Activated CD4-positive, CD25-positive, alpha-beta regulatory T cell (primary cell): ENCODE results near the gene CCS.
"Not testable (repeated sequence)": the region's sequence is repeated elsewhere in the genome, so short reads cannot be mapped to it uniquely, and the experiment has no call there.

Experiments
- DNase-seq, 4 experiments: peaks; one replicate each; lab custom pipeline; 2025; lab: John Stamatoyannopoulos, UW

The CCS gene

DNA sequence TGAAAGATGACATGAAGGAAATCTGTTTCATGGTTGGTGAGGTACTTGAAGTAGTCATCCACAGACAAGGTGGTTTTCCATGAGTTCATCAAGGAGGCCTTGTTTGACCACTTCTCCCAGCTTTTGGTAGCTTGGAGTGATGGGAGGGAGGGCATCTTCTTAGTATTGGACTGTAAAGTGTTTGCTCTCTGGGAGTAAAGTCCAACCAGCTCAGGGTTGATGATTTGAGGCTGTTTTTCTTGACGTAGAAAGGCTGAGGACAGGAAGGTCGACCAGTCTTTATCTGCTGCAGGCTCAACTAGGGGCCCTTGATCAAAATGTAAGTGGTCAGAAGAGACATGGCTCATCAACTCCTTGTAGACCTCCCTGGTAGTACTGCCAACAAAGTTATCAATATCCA lies 1.8 kb upstream of the CCS start:
- no peak for DNase-seq

DNA sequence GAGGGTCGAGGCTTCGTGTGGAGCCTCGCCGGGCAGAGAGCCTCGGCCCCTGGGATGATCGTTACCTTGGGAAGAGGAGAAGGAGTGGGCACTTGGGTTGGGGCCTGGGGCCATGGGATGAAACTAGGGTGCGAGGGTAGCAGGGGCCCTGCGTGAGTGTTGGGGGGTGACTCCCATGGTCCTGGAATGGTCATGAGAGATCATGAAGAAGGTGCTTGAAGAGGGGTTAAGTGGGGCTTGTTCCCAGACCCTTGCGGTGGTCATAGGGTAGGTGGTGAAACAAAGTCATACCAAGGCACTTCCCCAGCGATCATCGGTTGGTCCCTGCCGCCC lies 284 bp downstream of the CCS start:
- DNase-seq, result no peak

DNA sequence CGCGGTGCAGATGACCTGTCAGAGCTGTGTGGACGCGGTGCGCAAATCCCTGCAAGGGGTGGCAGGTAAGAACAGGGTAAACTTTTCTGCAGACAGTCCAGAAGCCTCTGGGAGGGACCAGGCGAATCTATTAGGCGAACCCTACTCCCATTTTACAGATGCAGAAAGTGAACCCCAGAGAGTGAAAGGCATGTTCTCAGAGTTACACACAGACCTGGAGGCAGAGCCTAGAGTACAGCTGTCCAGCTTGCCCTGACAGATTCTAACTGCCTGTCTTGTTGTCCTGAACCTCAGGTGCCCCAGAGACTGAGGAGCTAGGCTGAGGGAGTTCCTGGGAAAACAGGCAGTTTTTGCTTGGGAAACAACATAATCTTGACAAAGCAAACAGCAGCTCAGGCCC lies 665 bp downstream of the CCS start:
- DNase-seq, result no peak

DNA sequence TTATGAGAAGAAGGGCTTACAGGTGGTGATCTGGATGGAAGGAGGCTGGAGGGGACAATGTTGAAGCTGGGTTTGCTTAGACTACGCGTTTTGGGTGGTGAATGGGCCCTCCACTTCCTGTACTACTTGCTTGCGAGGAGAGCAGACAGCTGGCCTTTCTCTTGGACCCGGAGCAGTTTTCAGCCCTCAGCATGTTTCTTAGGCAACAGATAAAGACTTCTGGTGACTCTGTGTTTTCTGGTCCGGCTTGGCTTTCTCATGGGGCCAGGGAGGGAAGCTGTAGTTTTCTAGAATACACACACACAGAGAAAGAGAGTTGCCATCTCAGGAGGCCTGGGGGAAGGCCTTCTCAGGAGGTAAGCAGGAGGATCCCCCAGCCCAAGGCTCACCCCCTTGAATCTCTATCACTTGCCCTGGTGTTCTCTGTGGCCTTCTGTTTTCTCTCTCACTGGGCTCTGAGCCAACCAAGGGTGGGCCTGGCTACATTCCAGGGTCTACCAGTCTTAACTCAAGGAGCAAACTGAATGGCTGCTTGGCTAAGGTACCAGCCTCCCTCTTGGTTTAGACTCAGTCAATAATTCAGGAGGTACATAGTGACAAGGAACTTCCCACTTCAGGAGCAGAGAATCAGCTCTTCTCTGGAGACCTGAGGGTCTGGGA lies 2.4 kb downstream of the CCS start:
- no peak for DNase-seq

DNA sequence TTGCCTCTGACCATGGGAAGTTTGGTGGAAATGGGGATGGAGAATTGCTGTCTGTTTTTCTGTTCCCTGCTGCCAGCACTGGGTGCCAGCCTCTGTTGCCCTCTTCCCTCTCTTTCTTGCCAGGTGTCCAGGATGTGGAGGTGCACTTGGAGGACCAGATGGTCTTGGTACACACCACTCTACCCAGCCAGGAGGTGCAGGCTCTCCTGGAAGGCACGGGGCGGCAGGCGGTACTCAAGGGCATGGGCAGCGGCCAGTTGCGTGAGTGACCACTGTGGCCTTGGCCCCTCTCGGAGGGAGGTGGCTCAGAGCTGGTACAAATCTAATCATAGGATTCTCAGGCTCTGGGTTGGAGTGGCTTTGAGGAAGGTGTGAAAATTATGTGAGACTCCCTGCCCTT lies 6.0 kb downstream of the CCS start:
- DNase-seq, result no peak

DNA sequence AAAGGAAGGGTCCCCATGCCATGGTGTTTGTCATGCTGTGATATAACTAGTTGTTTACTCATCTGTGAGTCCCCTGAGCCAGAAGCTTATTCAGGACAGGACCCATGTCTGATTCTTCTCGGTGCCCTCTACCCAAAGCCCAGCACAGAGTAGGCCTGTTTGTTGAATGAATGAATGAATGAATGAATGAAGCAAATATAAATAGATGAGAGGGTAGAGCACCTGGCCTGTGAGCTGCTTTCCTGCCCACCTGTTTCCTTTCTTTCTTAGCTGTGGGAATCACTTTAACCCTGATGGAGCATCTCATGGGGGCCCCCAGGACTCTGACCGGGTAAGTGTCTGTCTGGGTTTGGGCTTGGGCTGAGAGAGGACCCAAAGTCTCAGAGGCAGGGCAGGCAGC lies 7.2 kb downstream of the CCS start:
- no peak for DNase-seq

DNA sequence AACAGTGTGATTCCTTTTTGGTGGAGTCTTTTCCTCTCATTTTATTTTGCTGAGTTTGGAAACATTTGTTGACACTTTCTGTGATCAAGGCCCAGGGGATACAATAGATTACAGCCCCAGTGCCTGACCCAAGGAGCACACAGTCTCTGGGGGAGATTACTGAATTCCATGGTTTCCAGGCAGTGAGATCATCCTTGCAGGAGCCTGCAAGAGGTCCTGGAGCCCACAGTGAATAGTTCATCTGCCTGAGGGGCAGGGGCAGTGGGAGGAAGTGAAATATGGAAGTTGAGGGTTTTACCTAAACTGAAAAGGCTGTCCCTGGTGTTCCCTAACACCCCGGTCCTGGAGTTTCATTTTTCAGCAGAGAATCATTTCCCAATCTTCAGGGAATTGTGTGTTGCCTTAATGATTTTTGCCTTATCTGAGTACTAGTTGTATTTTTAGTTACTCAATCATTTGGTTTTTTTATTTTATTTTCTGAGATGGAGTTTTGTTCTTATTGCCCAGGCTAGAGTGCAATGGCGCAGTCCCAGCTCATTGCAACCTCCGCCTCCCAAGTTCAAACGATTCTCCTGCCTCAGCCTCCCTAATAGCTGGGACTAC lies 7.7 kb downstream of the CCS start:
- no peak for DNase-seq

DNA sequence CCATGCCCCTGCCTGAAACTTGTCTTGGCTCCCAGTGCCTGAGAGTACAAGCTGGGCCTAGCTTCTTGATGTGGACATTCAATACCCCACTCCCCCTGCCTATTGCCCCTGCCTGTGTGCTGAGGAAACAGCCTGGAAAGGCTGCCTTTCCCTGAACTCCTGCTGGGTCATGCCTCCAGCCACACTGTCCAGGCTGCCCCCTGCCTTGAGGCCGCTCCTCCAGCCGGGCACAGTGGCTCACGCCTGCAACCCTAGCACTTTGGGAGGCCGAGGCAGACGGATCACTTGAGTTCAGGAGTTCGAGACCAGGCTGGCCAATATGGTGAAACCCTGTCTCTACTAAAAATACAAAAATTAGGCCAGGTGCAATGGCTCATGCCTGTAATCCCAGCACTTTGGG lies 10.1 kb downstream of the CCS start:
- DNase-seq, result no peak

DNA sequence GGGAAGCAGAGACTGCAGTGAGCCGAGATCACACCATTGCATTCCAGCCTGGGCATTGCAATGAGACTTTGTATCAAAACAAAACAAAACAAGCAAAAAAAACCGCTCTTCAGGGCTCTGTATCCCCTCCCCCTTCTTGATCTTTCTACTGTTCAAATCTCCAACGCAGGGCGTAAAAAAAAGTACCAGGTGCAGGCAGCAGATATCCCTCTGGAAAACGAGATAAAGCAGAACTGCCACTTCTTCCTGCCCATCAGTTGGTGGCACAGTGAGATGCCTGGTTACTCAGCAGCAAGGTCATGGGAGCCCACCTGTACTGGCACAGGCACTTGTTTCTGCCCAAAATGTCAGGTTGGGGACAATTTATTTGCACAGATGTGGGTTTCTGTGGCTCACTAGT lies 11.2 kb downstream of the CCS start:
- no peak for DNase-seq

DNA sequence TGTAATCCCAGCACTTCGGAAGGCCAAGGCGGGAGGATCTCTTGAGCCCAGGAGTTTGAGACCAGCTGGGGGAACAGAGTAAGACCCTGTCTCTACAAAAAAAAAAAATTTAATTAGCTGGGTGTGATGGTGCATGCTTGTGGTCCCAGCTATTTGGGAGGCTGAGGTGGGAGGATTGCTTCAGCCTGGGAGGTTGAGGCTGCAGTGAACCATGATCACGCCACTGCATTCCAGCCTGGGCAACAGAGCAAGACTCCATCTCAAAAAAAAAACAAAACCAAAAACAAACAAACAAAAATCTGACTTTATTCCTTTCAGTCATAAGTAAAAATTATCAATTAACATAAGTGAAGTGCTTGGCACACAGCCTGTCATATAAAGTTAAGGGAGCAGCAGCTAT lies 13.6 kb downstream of the CCS start:
- not testable (repeated sequence) for DNase-seq

DNA sequence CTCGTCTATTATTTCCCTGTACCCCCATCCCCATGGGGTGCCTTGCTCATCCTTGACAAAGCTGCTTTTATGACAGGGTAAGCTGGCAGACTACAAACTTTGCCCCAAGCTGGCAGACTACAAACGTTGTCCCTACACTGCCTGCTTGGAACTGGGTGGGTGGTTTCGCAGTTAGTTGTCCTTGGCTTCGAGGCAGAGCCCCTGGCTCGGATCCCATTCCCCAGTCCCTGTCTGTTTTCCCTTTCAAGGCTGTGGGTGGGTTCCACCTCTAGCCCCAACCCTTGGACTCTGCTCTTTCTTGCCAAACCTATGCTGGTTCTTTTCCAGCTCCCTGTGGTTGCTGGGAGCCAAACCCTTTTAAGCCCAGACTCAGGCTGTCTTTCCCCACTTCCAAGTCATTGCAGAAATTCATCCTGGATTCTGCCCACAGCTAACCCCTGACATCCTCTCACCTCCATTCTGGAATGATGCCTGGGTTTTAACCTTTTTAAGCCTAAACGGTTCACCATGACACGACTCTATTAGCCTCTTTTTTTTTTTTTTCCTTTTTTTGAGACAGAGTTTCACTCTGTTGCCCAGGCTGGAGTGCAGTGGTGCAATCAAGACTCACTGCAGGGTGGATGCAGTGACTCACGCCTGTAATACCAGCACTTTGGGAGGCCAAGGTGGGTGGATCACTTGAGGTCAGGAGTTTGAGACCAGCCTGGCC lies 14.3 kb downstream of the CCS start:
- no peak for DNase-seq

DNA sequence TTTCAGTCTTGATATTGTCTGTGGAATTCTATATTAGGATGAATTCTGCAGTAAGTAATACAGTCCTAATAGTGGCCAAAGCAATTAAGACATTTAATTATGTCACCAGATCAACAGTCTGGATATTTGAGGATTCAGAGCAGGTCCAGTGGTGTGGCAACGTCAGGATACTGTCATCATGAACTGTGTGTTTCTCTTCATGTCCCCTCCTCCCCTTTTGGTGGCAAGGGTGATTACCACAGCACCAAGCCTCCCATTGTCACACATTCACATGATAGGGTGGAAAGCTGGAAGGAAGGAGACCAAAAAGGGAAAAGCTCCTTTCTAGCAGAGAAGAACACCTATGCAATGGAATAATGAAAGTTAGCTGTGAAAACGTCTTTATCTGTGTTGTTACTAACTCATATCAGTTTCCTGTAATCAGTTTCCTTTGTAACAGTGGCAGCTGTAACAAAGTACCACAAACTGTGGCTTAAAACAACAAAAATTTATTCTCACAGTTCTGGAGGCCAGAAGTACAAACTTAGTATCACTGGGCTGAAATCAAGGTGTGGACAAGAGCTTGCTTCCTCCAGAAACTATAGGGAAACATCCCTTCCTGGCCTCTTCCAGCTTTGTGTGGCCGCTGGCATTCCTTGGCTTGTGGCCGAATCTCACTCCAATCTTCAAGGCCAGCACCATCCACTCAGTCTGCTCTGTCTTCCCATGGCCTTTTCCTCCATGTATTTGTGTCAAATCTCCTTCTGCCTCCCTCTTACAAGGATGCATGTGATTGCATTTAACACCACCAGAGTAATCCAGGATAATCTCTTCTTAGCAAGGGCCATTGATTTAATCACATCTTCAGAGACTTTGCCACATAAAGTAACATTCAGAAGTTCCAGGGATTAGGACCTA lies 17.0 kb downstream of the CCS start:
- DNase-seq, result no peak

DNA sequence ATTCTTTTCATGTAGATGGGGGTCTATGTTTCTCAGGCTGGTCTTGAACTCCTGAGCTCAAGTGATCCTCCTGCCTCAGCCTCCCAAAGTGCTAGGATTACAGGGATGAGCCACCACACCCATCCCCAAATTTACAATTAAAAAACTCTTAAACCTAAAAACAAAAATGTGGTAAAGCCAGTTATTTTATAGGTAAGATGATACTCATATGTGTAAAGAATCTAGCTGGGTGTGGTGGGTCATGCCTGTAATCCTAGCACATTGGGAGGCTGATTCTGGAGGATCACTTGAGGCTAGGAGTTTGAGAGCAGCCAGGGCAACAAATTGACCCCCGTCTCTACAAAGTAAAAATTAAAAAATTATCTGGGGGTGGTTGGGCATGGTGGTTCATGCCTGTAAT lies 19.5 kb downstream of the CCS start:
- no peak for DNase-seq

DNA sequence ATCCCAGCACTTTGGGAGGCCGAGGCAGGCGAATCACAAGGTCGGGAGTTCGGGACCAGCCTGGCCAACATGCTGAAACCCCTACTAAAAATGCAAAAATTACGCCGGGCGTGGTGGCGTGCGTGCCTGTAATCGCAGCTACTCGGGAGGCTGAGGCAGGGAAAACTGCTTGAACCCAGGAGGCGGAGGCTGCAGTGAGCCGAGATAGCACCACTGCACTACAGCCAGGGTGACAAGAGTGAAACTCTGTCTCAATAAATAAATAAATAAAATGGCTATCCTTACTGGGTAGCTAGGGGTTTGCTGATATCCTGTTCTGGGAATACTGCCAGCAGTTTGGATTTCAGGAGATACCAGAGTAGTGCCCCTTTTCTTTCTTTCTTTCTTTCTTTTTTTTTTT lies 21.1 kb downstream of the CCS start:
- no peak for DNase-seq

DNA sequence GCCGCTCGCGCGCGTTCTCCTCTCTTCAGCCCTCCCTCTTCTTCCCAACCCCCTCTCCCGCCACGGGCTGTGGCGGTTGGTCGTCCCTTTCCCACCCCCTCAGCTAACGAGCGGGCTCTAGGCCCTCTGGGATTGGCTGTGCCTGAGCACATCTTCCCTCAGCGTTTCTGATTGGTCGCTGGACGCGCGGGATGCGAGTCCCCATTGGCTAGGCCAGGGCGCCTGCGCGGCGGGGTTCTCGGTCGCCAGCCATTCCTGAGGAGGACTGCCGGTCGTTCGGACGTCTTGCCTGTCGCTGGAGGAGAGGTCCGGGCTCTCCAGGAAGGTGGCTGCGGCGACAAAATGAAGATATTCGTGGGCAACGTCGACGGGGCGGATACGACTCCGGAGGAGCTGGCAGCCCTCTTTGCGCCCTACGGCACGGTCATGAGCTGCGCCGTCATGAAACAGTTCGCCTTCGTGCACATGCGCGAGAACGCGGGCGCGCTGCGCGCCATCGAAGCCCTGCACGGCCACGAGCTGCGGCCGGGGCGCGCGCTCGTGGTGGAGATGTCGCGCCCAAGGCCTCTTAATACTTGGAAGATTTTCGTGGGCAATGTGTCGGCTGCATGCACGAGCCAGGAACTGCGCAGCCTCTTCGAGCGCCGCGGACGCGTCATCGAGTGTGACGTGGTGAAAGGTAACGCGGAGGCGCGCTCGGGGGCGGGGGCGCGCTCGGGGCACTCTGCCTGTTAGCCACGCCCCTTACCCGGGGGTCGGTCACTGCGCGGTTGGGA lies 23.6 kb downstream of the CCS start, which contains the start of gene RBM14:
RBM14 (plus strand) TSS at position 252 of the 776 bp plus-strand sequence; CDS start at position 343, 91 bp downstream.
- DNase-seq, result peak; percentile 95 to 97 (median 96)

DNA sequence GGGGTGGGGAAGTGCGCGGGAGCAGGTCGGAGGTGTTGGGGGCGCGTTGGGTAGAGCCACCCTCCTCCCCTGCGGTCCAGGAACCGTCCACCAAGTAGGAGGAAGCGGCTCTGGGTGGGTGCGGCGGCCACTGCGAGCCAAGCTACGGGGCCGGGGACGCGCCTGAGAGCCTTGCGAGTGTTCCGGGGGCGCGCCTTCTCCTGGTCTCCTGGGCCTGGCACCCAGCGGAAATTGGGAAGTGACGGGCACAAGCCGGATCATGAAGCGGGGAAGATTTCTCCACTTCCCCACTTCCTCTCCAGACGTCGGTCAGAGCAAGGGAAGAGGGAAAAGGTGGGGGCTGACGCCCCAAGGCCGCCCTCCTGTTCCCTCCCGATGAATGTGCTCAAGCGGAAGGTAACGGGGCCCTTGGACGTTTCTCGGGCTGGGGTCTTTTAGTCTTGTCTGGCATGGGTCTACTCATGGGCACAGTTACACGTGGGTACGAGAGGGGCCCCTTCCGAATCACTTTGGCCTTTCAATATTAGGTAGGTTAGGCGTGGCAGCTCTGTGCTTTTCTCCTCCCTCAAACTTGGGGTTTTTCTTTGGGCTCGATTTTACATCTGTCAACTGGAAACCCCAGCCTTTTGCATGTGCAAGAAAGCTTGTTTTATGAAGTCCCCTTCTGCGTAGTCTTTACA lies 24.3 kb downstream of the CCS start:
- DNase-seq, result no peak

DNA sequence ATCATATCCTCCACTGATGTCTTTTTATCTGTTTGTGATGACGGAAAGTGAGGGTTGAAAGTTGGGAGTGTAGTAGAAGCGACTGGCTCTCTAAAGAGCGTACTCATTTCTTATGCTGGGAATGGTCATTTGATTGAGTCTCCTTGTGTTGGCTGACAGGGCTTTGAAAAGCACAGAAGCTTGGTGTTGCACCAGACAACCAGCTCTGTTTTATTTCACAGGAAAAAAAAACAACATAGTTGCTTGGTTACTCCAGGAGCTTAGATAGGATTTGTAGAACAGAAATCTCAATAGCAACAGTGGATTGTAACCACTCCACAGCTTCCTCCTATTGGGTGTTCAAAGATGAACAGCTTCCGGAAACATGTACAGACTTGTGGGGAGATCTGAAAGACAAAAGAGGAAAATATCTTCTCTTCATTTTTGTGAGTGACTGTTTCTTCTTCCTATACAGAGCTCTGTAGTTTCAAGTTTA lies 26.1 kb downstream of the CCS start:
- no peak for DNase-seq

DNA sequence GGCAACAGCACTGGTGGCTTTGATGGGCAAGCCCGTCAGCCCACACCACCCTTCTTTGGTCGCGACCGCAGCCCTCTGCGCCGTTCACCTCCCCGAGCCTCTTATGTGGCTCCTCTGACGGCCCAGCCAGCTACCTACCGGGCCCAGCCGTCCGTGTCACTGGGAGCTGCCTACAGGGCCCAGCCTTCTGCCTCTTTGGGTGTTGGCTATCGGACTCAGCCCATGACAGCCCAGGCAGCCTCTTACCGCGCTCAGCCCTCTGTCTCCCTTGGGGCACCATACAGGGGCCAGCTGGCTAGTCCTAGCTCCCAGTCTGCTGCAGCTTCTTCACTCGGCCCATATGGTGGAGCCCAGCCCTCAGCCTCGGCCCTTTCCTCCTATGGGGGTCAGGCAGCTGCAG lies 31.5 kb downstream of the CCS start:
- no peak for DNase-seq

DNA sequence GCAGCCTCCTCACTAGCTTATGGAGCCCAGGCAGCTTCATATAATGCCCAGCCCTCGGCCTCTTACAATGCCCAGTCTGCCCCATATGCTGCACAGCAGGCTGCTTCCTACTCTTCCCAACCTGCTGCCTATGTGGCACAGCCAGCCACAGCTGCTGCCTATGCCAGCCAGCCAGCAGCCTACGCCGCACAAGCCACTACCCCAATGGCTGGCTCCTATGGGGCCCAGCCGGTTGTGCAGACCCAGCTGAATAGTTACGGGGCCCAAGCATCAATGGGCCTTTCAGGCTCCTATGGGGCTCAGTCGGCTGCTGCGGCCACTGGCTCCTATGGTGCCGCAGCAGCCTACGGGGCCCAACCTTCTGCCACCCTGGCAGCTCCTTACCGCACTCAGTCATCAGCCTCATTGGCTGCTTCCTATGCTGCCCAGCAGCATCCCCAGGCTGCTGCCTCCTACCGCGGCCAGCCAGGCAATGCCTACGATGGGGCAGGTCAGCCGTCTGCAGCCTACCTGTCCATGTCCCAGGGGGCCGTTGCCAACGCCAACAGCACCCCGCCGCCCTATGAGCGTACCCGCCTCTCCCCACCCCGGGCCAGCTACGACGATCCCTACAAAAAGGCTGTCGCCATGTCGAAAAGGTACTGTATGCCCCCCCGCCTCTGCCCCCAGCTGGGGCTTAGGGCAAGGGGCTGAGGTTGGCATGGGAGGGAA lies 32.2 kb downstream of the CCS start:
- no peak for DNase-seq

DNA sequence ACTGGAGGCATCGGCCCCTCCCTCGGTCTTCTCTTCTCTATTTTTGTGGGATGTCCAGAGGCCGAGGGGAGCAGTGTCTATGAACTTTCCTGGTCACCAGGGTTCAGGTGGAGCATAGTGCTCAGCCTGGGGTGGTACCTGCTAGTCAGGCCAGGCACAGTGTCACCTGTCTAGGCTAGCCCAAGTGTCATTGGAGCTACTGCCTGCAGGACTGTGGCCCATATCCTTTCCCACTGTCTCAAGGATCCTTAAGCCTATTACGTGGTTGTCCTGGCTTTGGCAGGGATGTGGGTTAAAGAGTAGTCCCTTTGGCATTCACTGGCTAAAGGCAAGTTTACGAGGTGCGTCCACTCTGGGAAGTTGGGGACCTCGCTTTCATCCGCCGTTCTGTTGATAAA lies 32.8 kb downstream of the CCS start:
- no peak for DNase-seq
